GM18951 (cell line): Measurements from ENCODE around the gene B4GALNT3.

Experiments used
- POLR2A ChIP-seq: IDR thresholded peaks from 4 replicates; pipeline ENCODE4 v1.6.1; 2011; ENCODE audit warnings: mild to moderate bottlenecking; ENCODE audit not compliant: insufficient read length, insufficient read depth; ENCODE audit errors: extremely low read depth
- in situ Hi-C: fragments of 300-500 bp; cut with MboI; formaldehyde crosslinking; loops from one replicate; pipeline ENCODE4 v1.12.0; 2022; ENCODE audit warnings: low sequenced_read_pairs, mixed read lengths, inconsistent platforms; ENCODE audit not compliant: unreplicated experiment

B4GALNT3 gene

DNA sequence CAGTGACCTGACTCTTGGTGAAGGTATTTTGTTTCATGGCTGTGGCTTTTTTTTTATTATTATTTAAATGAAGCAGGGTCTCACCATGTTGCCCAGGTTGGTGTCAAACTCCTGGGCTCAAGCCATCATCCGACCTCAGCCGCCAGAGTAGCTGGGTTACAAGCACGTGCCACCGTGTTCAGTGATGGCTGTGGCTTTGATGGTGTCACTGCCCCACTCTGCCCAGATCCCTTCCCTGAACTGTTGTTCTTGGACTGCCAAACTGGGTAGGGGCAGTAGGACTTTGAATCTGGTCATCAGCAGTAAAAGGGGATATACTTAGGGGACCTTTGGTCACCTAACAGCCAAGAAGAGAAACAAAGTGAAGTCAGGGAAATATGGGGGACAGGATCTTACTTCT is 19.4 kb downstream of the B4GALNT3 start:
- in situ Hi-C loops, result no loop called here
- TF ChIP-seq POLR2A, result no peak

DNA sequence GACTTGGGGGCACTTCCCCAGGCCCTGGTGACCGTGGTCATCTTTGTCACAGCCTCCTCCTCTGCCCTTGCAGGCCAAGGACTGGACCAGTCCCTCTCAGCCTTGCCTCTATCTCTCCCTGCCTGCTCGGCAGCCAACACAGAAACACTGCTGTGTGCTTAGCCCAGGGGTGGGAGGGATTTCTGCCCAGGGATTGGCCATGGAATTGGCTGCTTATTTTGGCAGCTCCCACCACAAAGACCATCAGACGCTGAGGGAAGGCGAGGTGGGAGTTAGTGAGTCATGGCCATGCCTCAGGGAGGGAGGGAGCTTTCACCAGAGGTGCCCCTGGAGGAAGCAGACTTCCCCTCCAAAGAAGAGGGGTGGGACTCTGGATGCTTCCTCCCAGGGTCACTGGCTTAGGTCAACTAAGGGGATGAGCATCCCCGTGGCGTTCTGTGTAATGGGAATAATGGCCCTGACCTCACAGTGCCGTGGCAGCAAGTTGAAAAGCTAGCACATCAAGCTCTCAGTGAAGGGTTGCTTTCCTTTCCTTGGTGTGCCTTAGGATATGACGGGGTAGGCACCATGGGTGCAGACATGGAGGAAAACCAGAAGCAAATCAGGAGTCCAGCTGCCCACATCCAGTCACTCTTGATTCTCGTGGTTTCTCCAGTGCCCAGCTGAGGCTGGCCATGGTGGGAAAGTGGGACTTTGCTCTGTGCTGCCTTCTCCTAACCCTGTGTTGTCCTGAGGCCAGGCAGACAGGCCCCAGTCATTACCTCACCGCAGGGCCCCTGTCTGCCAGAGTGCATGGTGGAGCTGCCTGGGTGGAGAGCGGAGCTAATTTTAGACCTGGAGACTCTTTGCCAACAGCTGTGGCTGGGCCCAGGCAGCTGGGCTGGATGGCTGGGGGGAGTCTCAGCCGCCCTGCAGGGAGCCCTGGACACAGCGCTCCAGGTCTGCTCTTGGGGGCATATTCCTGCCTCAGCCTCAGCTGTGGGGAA is 21.4 kb downstream of the B4GALNT3 start:
- TF ChIP-seq POLR2A, result no peak
- in situ Hi-C loops, result no loop called here

GRCh38 chr12:482061-482460 is 22.3 kb downstream of the B4GALNT3 start:
- no peak for TF ChIP-seq POLR2A
- in situ Hi-C loops, result no loop called here

GRCh38 chr12:484096-484495 is 24.4 kb downstream of the B4GALNT3 start:
- in situ Hi-C loops, result no loop called here
- TF ChIP-seq POLR2A, result no peak

GRCh38 chr12:490260-490659 is 30.5 kb downstream of the B4GALNT3 start:
- TF ChIP-seq POLR2A, result no peak
- in situ Hi-C loops, result no loop called here

DNA sequence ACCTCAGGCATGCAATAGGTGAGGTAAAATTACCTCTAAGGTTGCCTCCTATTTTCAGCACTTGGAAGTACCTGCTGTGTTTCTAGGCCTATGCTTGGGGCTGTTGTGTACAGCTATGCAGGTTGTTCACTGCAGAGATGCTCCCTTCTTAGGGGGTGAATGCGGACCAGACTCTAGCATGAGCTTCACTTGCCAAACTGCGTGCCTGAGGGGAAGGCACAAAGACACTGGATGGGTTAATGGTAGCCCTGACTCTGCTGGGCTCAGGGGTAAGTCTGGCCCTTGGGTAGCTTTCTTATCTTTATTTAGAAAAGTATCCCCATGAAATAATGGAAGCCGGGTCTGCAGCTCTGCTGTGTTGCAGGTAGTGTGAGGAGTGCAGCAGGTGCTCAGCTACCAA is 35.7 kb downstream of the B4GALNT3 start:
- in situ Hi-C loops, result no loop called here
- no peak for TF ChIP-seq POLR2A

- TF ChIP-seq POLR2A, result no peak
- in situ Hi-C loops, result no loop called here
Observed at GRCh38 chr12:496736-497135, 37.0 kb downstream of the B4GALNT3 start.

- no peak for TF ChIP-seq POLR2A
- in situ Hi-C loops, result no loop called here
Observed at GRCh38 chr12:497501-498160, 37.9 kb downstream of the B4GALNT3 start.

DNA sequence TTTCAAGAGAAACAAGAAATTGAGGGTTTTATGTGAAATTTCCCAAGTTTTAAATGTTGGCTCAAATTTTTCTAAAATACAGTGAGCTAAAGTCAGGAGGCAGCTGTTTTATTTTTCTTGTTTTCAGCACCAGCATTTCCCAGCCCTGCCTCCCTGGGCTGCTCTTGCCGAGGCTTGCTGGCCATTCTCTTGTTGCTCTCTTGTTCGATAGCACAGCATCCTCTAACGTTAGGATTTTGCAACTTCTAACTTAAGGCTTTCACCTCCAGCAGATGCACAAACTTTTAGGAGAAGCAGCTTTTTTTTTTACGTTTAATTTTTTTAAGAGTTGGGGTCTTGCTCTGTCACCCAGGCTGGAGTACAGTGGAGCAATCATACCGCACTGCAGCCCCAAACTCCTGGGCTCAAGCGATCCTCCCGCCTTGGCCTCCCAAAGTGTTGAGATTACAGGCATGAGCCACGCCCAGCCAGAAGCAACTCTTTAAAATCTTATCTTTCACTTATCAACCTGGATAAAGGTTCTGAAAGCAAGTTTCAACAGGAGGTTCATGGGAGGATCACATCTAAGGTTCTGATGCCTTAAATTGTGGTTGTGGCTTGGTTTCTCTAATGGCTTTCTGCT is 40.2 kb downstream of the B4GALNT3 start:
- no peak for TF ChIP-seq POLR2A
- in situ Hi-C loops, result no loop called here

DNA sequence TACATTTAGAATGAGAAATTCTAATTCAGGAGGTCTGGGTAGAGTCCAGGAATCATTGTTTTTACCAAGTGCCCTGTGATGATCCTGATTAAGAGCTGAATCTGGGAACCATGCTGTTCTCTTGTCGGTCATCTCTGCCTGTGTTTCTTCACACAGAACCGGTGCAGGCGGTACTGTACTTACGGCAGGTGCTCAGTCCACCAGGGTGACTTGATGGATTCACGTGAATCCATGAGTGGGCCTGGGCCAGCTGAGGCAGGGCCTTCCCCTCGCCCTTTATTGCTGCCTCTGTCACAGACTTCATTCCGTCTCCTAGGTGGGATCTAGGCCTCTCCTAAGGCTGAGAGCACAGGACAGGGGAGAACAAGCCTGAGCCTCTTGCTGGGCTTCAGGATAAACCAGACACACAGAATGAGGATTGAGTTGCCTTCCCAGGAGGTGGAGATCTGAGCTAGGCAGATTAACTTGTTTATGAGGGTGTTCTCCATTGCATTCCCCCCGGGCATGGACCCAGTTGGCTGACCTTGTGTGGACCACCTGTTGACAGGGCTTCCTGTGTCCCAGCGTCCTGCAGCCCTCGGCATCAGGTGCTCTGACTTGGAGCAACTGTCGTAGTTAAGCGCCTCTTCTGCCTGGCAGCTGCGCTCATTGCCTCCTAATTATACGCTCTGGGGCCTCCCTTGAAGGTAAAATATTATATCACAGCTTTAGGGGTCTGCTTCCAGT is 42.1 kb downstream of the B4GALNT3 start:
- no peak for TF ChIP-seq POLR2A
- in situ Hi-C loops, result no loop called here

DNA sequence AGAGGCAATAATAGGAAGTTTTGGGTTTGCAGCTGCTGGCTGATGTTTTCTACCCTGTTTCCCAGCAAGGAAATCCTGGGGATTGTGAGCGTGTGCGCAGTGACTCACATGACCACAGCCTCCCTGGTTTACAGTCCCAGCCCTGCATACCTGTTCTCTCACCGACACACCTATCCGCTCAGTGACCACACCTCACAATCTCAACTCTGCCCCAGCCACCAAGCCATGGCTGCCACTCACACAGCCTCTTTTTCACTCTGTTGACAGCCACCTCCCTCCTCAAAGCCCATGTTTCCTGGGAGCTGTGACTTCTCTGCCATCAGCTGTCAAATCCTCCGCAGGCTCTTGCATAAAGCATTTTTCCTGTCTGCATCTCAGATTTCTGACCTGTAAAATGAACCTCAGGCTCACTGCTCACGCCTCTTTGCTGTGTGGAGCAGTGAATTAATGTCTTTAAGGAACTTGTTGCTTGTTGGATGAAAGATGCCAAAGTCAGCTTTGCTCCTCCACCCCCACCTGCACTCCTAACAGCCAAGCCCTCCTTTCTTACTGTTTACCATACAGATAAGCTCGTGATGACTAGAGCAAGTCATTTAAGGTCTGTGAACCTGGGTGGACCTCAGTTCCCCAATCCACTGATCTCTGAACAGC is 43.5 kb downstream of the B4GALNT3 start:
- in situ Hi-C loops, result no loop called here
- TF ChIP-seq POLR2A, result no peak

DNA sequence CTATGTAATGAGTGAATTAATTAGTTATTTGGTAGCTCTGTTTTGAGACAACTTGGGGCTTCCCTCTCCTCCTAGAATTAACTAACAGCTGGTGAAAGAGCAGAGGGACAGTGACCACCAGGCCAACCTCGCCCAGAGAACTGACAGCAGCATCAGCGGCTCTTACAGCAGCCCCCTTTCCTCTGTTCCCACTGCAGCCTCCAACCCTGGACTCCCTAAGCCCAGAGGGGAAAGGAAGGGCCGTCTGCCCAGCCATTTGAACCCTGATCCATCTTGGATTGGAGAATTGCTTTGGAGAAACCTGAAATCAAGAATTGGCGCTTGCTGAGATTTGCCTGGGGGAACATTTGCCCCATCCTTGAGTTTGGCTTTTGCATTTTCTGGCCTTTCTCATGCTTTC is 45.5 kb downstream of the B4GALNT3 start:
- TF ChIP-seq POLR2A, result no peak
- in situ Hi-C loops, result no loop called here
